ENCODE measurements around the gene NOX1.

NOX1 gene

GRCh38 chrX:100874325-100874724, at the start of gene NOX1:
TSS of gene NOX1 (minus strand) at chrX:100874359. CDS start at chrX:100874139, 220 bp downstream.
- no peak for DNase-seq (ENCODE audit: low spot score)

DNA sequence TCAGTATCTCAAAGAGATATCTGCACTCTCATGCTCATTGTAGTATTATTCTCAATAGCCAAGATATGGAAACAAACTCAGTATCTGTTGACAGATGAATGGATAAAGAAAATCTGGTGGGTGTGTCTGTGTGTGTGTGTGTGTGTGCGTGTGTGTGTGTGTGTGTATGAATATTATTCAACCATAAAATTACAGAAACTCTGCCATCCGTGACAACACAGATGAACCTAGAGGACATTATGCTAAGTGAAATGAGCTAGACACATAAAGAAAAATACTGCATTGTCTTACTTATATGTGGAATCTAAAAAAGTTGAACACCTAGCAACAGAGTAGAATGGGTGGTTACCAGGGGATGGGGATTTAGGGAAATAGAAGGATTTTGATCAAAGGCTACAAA, 41.4 kb upstream of the NOX1 start:
- no peak for DNase-seq (ENCODE audit: low spot score)

- no peak for DNase-seq (ENCODE audit: low spot score)
These were observed 39.0 kb upstream of the NOX1 start for GRCh38 chrX:100913111-100913510.

GRCh38 chrX:100911731-100912130, 37.6 kb upstream of the NOX1 start:
- DNase-seq (ENCODE audit: low spot score) = no peak

DNA sequence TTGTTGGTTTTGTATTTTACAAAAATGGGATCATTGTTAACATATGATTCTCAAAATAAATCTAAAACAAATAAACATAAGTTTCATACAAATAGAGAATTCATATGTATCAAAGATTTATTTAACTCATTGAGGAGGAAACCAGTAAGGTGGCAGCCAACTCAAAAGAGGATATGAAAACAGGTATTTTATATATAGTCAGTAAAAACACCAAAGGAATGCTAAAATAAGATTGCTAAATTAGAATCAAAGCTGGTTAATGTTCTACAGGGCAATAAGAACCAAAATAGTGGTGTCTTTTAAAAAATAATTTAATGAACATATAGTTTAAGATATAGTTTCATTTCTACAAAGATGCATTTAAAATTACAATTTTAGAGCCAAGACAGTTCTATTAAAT, 31.5 kb upstream of the NOX1 start:
- no peak for DNase-seq (ENCODE audit: low spot score)

- no peak for DNase-seq (ENCODE audit: low spot score)
These were observed 30.3 kb upstream of the NOX1 start for GRCh38 chrX:100904433-100904832.

DNA sequence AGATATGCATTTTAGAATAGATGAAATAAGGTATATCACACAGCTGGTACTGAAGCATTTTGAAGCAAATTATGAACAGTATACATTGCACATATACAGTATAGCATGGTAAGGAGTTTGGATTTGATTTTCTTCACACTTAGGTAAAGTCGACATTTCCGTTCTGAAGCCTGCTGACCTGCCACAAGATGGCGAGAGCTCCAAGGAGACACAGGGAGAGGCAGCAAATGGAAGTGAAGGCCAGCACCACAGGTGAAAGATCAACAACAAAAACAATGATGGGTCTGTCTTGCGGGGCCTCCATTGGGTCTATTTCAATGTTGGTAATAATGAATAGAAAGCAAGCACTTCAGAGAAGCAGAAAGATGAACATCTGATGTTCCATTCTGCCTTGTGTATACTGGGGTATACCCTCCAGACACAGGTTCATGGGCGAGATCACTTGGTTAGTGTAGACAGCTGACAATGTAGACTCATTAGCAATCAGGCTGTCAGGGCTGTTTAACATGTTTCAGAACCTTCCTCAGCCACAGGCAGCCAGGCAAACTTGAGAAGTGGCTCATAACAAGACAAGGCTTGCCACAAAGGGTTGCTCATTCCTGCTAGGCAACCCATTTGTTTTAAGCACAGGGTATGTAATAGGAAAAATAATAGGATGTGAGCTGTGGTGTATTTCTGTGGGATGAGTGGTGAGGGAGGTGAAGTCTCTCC, 21.4 kb upstream of the NOX1 start:
- peak; percentile 25 for DNase-seq (ENCODE audit: low spot score)

DNA sequence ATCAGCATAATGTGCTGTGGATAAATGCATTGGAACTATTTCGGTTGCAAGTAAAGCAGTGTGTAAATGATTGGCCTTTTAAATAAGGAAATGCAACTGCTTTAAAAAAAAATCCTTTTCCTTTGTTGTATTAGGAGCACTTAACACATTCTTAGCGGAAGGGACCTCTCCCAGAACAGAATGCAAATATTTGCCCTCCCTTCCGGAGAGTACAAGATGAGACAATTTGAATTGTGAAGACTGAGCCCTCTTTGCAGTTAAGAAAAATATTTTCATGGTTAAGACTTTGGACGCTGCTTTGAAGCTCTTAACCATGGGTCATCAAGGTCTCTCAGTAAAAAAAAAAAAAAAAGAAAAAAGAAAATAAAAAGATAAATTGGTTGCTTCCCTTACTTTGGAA, 9.5 kb upstream of the NOX1 start:
- DNase-seq (ENCODE audit: low spot score) = no peak

GRCh38 chrX:100880368-100880767, 6.2 kb upstream of the NOX1 start:
- no peak for DNase-seq (ENCODE audit: low spot score)

DNA sequence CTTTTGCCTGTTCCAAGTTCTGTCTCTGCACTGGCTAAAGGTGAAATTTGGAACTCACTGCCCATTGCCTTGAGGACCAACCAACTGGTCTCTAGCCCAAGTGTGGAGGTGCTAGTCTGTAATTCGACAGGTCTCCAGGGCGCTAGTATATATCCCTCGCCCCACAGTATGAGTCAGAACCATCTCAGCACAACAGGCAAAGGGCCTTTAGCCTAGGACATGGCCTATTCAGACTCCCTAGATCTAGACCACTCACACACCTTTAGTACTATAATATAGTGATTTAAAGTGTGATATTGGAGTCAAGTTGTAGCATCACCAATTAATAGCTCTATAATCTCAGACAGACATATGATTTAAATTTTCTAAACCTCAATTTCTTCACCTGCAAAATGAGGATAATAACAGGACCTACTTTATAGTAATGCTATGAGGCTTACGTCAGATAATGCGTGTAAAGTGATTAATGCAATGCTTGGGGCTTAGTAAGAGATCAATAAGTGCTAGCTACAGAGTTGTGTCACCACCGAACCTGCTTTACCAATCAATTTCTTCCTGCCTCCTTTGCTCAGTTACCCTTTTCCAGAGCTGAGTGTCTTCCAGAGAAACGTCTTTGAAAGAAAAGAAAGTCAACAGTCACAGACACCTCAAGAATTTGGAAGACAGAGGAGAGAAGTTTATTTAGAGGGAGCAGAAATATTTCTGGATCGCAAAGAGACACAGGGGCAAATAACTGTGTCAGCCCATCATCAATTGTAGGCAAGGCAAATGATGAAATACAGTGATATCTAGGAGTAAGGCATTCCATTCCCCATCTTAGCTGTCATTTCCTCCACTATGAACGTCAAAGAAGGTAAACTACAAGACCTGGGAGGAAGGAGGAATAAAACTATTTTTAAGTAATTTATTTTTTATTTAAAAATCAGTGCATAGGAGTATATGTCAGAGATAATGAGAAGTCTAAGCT, 2.3 kb downstream of the NOX1 start:
- no peak for DNase-seq (ENCODE audit: low spot score)

DNA sequence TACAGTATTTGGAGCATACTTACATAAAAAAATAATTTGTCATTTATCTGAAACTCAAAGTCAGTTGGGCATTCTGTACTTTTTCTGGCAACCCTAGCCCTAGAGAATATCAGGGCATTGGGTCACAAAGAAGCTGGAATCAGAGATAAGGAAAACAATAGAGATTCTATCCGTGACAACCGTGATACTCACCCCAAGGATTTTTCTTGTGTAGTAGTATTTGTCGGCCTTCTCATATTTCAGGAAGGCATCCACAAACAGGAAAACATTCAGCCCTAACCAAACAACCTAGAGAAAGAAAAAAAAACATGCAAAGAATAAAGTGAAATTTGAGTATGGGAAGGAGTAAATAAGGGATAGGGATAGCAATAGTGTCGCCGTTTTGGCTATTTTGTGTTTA, 3.6 kb downstream of the NOX1 start:
- no peak for DNase-seq (ENCODE audit: low spot score)

DNA sequence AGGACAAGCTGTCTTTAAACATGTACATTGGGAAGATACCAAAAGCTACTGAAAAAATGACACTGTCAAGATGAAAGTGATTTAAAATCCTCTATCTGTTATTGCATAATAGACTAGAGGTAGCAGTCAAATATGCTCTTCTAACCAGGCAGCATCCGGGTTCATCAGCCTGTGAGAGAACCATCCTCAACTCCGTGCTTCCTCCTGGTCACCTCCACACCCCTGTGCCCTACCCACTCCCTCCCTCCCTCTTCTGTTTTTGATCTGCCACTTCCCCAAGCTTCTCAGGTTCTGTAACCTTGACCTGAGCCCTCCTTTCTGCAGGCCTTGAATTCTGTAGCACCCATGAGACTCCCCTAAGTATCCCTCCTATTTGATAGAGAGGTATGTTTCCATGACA, 5.9 kb downstream of the NOX1 start:
- DNase-seq (ENCODE audit: low spot score) = no peak

DNA sequence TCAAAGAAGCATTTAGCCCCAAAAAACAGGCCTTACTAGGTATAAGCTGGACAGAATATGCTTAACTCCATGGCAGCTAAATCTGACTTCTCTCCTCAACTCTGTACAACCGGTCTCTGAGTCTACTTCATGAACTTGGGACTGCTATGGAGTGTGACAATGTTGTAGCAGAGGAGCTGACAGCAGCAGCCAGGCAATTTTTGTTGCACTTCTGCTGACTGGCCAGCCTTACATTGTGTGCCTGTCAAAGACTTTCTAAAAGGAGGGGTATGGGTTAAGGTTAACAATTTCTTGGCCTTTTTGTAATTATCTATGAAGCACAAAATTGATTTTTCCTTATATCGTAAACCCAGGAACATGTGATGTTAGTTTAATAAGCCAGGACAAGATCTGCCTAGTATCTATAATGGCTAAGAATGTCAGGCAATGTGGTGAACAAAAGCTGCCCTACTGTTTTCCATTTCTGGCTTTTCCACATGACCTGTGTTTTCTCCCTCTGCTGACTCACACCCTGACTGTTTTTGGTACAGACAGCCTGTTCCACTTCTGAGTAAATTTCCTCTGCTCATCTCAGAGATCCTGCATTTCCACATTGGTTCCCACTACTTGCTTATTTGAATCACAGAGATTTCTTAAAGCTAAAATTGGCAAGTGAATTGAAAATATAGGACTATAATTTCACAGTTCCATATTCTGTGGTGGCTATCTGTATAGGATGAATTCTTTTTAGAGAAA, 9.3 kb downstream of the NOX1 start:
- DNase-seq (ENCODE audit: low spot score) = peak; percentile 7

- no peak for DNase-seq (ENCODE audit: low spot score)
These were observed 10.8 kb downstream of the NOX1 start for GRCh38 chrX:100863326-100863864.

- DNase-seq (ENCODE audit: low spot score) = no peak
These were observed 21.3 kb downstream of the NOX1 start for GRCh38 chrX:100852810-100853209.

- no peak for DNase-seq (ENCODE audit: low spot score)
These were observed 23.8 kb downstream of the NOX1 start for GRCh38 chrX:100850317-100850716.

DNA sequence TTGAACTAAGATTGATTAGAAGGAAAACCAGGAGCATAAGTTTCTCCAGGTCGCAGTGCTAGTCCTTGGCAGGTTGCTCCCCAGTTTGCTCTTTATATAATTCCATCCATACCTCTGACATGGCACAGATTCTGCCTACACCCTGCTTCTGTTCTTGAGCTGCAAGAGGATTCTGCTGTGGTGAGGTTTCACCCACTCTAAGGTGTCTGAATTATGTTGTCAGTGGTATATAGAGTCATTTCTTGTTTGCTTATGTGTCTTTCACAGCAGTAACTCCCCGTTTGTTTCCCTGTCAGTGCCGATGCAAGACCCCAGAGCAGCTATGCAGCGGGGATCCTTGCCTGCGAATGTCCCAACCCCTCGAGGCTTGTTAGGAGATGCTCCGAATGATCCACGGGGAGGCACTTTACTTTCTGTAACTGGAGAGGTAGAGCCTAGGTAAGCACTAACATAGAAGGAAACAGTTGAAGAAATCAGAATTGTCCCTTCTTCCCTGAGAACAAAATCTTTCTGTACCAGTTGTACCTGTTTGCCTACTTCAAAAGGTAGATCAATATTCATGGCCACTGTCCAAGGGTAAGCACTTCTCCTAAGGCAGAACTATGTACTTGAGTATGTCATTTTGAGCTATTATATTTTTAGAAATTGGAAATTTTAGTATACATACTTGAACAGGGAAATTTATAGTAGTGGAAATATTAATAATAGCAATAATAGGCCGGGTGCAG, 42.8 kb downstream of the NOX1 start:
- DNase-seq (ENCODE audit: low spot score) = no peak

- DNase-seq (ENCODE audit: low spot score) = no peak
These were observed 43.6 kb downstream of the NOX1 start for GRCh38 chrX:100830547-100830946.

DNA sequence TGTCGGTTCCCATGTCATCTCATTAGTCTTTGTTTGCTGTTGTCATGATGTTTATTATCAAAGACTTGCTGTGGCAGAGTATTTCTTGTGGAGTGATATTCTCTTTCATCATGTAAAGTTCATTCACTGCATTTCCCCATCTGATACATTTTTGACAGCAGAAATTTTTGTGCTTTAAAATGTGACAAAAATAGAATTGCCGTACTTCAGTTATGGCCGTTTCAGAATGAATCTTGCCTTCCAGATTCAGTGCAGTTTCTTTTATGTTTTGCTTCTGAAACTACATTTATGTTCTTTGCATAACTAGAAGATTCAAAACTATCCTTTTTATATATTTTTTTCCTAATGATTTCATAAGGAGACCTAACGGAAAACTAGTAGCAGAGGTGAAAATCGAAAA, 44.0 kb downstream of the NOX1 start:
- DNase-seq (ENCODE audit: low spot score) = no peak

GRCh38 chrX:100829730-100830129, 44.4 kb downstream of the NOX1 start:
- no peak for DNase-seq (ENCODE audit: low spot score)

DNA sequence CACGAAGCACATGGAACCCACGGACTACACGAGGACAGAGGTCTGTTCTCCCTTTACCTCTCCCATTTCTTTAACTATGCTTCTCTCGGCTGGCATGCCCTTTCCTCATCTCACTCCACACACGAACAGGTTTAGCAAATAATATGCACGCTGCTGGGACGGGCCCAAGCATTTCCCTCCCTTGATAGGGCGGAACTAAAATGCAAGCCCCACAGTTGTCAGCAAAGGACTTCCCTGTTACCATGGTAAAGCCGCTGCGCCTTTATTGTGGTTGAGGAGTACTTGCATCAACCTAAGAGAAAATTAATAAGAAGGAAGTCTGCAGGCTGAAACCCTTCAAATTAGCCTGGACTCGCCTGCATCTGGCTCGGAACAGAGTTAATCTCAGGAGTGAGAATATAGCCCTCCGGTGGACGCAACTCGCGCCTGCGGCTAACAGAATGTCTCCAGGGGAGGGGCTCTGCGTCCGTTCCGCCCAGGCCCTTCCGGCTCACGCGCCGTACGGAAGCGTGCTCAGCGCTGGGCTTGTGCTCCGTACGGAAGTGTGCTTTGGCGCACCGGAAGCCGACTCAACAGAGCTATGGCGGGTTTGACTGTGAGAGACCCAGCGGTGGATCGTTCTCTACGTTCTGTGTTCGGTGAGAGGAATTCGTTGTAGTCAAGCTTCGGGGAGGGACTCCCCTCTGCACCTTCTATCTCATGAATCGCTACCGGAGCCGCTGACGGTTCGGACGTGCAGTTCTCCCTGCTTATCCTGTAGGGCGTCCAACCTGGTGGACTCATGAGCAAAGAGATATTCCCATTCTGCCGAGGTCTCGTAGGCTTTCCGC, 54.1 kb downstream of the NOX1 start, which contains the start of gene CSTF2:
TSS of gene CSTF2 (plus strand) at position 555 of the 830 bp plus-strand sequence. CDS start at position 581, 26 bp downstream.
- DNase-seq (ENCODE audit: low spot score) = peak; percentile 84
